ENCODE data around the gene BSND. TPM values are rescaled to one million over a fixed set of nuclear protein-coding genes. Genes with fewer than 3 reads are reported as not detected.

BSND gene
- total RNA-seq, 4 donors from 2014 or later: not detected

DNA sequence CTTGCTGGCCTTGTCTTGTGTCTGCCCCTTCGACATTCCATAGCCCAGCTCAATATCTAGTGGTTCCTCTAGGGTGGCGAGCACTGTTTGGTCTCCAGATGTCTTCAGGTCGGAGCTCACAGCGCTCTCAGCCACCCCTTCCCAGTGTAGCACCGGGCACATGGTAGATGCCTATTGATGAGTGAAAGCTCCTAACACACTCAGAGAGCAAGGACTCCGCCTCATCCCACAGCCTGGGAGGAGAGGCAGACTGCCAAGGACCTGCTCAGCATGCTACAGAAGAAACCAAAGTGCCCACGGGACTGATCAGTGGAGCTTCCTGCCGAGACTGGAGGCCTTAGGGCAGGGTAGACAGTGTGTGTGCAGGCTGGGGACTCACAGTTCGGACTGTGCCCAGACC lies 51.5 kb downstream of the BSND start:
- Histone ChIP-seq H3K9me3 (no peaks in the 10 kb centered on the region), H3K27me3 (no peaks in the 10 kb centered on the region), H3K4me1 (no peaks in the 10 kb centered on the region), H3K36me3 (peaks cover 0 to 29% (median 0%) of the 10 kb centered on the region in 3 donors), H3K27ac (no peak overlapping the region), H3K4me3 (no peak overlapping the region)
- DNase-seq: no peak
- TF ChIP-seq POLR2A (IDR thresholded peaks at IDR 0.05): no peak
- TF ChIP-seq, protein P1, sequence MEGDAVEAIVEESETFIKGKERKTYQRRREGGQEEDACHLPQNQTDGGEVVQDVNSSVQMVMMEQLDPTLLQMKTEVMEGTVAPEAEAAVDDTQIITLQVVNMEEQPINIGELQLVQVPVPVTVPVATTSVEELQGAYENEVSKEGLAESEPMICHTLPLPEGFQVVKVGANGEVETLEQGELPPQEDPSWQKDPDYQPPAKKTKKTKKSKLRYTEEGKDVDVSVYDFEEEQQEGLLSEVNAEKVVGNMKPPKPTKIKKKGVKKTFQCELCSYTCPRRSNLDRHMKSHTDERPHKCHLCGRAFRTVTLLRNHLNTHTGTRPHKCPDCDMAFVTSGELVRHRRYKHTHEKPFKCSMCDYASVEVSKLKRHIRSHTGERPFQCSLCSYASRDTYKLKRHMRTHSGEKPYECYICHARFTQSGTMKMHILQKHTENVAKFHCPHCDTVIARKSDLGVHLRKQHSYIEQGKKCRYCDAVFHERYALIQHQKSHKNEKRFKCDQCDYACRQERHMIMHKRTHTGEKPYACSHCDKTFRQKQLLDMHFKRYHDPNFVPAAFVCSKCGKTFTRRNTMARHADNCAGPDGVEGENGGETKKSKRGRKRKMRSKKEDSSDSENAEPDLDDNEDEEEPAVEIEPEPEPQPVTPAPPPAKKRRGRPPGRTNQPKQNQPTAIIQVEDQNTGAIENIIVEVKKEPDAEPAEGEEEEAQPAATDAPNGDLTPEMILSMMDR (IDR thresholded peaks at IDR 0.05): no peak
- intact Hi-C loops (cut with DNase I): no loop called here
- WGBS, 2 donors: 25 to 56% methylated on average over 4 to 7 of the region's 9 CpGs

GRCh38 chr1:55051169-55051568 lies 52.4 kb downstream of the BSND start:
- WGBS, 2 donors: 65 to 71% methylated on average over 4 to 5 of the region's 5 CpGs
- no peak overlapping the region for H3K4me3 ChIP-seq
- no peak for DNase-seq
- no peaks in the 10 kb centered on the region for H3K4me1 ChIP-seq
- H3K9me3 ChIP-seq: no peaks in the 10 kb centered on the region
- intact Hi-C loops (cut with DNase I): no loop called here
- TF ChIP-seq, protein P1 (IDR thresholded peaks at IDR 0.05): no peak
- no peak for TF ChIP-seq POLR2A (IDR thresholded peaks at IDR 0.05)
- peaks cover 0 to 27% (median 0%) of the 10 kb centered on the region in 3 donors for H3K36me3 ChIP-seq
- H3K27me3 ChIP-seq: no peaks in the 10 kb centered on the region
- H3K27ac ChIP-seq: no peak overlapping the region

GRCh38 chr1:55051621-55052020 lies 52.9 kb downstream of the BSND start:
- WGBS, 2 donors: 64 to 73% methylated on average over 6 to 9 of the region's 9 CpGs
- TF ChIP-seq, protein P1 (IDR thresholded peaks at IDR 0.05): no peak
- TF ChIP-seq POLR2A (IDR thresholded peaks at IDR 0.05): no peak
- no peaks in the 10 kb centered on the region for H3K4me1 ChIP-seq
- no peaks in the 10 kb centered on the region for H3K9me3 ChIP-seq
- intact Hi-C loops (cut with DNase I): no loop called here
- H3K4me3 ChIP-seq: no peak overlapping the region
- no peak overlapping the region for H3K27ac ChIP-seq
- H3K27me3 ChIP-seq: no peaks in the 10 kb centered on the region
- H3K36me3 ChIP-seq: peaks cover 0 to 23% (median 0%) of the 10 kb centered on the region in 3 donors
- no peak for DNase-seq

DNA sequence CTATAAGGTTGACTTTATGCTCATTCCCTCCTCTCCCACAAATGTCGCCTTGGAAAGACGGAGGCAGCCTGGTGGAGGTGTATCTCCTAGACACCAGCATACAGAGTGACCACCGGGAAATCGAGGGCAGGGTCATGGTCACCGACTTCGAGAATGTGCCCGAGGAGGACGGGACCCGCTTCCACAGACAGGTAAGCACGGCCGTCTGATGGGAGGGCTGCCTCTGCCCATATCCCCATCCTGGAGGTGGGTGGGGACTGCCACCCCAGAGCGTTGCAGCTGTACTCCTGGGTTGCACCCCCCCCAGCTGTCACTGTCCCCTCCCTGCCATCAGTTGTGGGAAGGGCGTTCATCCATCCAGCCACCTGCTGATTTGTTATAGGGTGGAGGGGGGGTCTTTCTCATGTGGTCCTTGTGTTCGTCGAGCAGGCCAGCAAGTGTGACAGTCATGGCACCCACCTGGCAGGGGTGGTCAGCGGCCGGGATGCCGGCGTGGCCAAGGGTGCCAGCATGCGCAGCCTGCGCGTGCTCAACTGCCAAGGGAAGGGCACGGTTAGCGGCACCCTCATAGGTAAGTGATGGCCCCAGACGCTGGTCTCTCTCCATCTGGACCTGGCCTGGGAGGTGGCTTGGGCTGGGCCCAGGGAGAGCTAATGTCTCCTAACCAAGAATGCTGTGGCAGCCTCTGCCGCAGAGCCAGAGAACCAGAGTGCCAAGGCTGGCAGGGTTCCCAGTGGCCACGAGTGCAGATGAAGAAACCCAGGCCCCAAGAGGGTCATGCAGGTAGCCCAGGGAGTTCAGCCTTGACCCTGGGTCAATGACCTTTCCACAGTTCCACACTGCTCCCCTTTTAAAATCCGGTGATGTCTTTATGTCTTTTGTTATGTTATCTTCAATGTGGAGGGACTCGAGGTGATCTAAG lies 53.7 kb downstream of the BSND start:
- H3K27ac ChIP-seq: no peak overlapping the region
- TF ChIP-seq, protein P1 (IDR thresholded peaks at IDR 0.05): no peak
- no peak for TF ChIP-seq POLR2A (IDR thresholded peaks at IDR 0.05)
- H3K27me3 ChIP-seq: no peaks in the 10 kb centered on the region
- WGBS, 2 donors: 81 to 89% methylated on average over 12 to 14 of the region's 29 CpGs
- H3K4me1 ChIP-seq: no peaks in the 10 kb centered on the region
- H3K36me3 ChIP-seq: peaks cover 0 to 19% (median 0%) of the 10 kb centered on the region in 3 donors
- no peak for DNase-seq
- intact Hi-C loops (cut with DNase I): no loop called here
- H3K9me3 ChIP-seq: no peaks in the 10 kb centered on the region
- no peak overlapping the region for H3K4me3 ChIP-seq

DNA sequence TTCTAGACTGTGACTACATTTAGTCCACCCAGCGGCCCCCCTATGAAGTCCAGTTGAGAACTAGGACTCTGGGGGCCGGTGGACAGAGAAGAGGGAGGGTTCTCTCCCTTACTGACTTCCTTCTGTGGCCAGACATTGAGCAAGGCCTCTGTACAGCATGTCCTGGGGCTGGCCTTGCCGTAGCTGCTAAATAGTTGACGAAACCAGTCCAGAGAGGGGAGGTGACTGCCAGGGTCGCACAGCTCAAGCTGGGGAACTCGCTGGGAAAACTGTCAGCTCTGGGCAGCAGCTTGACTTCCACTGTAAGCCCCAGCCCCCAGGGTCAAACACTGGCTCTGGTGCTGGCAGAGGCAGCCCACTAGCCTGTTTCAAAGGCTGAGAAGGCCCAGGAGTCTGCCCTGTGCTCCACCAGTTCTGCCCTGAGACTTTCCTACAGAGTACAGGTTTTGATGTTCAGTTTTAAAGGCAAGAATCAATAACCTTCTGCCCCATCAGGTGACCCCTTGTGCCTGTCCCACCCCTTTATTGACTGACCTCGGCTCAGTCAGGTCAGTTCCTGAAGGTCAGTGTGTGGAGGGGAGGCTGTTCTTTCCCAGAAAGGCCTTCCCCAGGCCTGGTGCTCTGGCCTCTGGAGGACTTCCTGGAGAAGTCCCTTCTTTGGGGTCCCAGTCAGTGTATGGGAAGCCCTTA lies 54.7 kb downstream of the BSND start:
- no peaks in the 10 kb centered on the region for H3K27me3 ChIP-seq
- 57 to 70% methylated on average over 2 to 3 of the region's 7 CpGs for WGBS, 2 donors
- H3K9me3 ChIP-seq: no peaks in the 10 kb centered on the region
- DNase-seq: no peak
- H3K4me1 ChIP-seq: no peaks in the 10 kb centered on the region
- H3K36me3 ChIP-seq: peaks cover 0 to 22% (median 0%) of the 10 kb centered on the region in 3 donors
- H3K4me3 ChIP-seq: no peak overlapping the region
- no peak for TF ChIP-seq POLR2A (IDR thresholded peaks at IDR 0.05)
- TF ChIP-seq, protein P1 (IDR thresholded peaks at IDR 0.05): no peak
- intact Hi-C loops (cut with DNase I): no loop called here
- H3K27ac ChIP-seq: no peak overlapping the region

Data from esophagus squamous epithelium (tissue), 5 donors.